Brain pericyte (primary cell): Measurements from ENCODE around the gene MACROH2A1.

Source experiments
- DNase-seq: peaks from one replicate; pipeline ENCODE4 v3.0.0-alpha.2; 2012; ENCODE audit warnings: low read depth, low spot score

The MACROH2A1 gene

GRCh38 chr5:135398855-135399793, at the start of gene MACROH2A1:
Gene MACROH2A1, minus strand, starts transcription at chr5:135399231. Its CDS starts 10,138 bp downstream, at chr5:135389093.
- DNase-seq = no peak

GRCh38 chr5:135448071-135448739, 49.2 kb upstream of the MACROH2A1 start:
- DNase-seq = no peak

DNA sequence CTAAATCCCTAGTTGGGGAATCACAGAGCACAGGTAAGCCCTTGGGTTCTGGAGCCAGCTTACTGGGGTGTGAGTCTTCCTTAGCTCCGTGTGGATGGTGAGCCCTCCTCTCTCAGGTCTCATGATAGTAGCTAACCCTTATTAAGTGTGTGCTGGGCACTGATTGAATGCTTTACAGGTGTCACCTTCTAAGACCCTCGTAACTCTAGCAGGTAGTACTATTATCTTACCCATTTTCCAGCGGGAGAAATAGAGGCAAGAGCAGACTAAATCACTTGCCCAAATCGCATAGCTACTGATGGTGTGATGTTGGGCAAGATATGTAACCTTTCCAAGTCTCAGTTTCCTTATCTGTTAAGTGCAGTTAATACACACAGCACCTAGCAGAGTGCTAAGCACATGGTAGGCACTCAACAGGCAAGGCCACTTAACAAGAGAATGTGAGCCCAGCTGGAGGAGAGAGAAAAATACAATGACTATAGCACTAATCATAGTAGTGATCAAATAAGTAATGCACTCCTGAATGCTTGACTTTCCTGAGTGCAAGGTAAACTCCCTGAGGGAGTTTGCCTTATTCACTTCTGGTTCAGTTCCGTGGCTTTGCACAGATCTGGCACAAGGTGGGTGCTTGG, 48.4 kb upstream of the MACROH2A1 start, which contains the start of gene DCANP1:
Gene DCANP1 (minus strand): TSS at position 51 of the 632 bp plus-strand sequence. CDS start 240 bp downstream, outside the sequence.
- no peak for DNase-seq

- DNase-seq = no peak
These were observed 47.6 kb upstream of the MACROH2A1 start for GRCh38 chr5:135446615-135447014.

DNA sequence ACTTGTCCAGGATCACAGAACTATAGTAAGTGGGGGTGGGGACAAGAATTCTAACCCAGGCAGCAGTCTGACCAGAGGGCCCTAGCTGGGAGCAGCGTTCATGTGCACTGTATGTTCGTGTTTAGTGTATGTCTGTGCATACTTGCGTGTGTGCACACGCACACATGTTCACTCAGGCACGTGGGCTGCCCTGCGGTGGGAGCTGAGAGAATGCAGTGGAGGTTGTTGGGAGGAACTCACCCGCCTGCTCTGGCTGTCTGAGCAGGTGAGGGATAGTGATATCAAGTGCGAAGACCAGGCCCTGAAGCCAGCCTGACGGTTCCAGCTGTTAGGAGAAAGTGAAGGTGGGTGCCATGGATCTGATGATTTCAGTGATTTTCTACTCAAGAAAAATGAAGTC, 47.2 kb upstream of the MACROH2A1 start:
- DNase-seq = no peak

DNA sequence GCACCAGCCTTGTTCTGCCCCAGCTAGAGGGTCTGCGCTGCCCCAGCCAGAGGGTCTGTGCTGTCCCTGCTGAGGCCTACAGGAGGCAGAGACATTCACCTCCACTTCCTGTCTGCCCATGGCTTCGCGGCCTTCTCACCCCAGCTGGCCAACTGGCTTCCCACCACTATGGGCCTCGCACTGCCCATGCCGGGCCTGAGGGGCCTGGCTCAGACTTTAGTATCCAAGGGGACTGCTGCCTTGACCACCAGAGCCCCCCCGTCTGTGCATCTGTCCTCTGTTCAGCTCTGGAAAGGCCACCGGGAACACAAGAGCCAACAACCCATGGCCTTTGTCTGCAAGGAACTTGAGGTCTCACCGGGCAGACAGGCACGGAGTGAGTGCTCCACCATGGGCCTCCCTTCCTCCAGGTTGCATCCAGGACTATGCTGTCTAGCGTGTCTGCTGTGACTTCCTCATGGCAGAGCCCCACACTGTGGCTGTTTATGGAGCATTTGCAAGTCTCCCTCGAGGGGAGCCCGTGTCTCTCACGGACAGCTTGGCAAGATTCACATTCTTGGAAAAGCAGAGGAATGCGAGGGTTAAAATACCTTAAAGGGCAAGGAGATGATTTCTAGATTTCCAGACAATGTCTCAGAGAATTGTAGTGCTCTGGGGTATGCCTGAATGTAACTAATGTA, 46.4 kb upstream of the MACROH2A1 start:
- no peak for DNase-seq

DNA sequence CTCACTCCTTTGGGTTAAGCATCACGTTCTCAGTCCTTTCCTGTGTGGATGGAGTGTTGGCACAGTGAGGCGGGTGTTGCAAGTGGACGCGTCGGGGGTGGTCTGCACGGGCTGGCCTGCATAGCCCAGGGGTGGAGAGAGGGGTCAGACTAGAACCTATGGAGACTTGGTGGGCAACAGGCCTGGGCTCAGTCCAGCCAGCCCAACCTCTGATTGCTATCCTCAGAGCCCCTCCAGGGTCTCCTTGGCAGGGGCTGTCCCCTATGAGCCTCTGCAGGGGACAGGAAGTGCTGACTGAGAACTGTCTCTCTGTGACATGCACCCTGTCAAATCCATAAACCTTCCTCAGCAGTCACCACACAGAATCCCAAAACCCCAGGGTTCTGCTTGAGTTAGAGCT, 45.9 kb upstream of the MACROH2A1 start:
- DNase-seq = no peak

DNA sequence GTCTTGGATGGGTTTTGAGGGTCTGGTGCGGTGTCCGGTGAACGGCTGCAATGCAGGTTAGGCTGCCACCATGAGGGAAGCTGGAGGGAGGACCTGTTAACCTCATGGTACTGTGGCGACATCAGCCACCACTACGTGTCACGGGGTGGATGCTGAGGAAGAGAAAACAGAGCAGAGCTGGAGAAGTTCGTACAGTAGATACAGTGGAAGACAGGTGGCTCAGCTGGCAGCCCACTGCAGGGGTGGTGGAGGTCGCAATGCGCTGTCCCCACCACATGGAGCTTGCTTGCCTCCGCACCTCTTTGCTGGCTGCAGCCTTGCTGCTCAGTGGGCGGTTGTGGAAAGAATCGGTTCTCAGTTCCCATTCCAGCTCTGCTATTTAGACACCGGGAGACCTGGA, 45.3 kb upstream of the MACROH2A1 start:
- no peak for DNase-seq

- DNase-seq = no peak
These were observed 44.3 kb upstream of the MACROH2A1 start for GRCh38 chr5:135443161-135443960.

DNA sequence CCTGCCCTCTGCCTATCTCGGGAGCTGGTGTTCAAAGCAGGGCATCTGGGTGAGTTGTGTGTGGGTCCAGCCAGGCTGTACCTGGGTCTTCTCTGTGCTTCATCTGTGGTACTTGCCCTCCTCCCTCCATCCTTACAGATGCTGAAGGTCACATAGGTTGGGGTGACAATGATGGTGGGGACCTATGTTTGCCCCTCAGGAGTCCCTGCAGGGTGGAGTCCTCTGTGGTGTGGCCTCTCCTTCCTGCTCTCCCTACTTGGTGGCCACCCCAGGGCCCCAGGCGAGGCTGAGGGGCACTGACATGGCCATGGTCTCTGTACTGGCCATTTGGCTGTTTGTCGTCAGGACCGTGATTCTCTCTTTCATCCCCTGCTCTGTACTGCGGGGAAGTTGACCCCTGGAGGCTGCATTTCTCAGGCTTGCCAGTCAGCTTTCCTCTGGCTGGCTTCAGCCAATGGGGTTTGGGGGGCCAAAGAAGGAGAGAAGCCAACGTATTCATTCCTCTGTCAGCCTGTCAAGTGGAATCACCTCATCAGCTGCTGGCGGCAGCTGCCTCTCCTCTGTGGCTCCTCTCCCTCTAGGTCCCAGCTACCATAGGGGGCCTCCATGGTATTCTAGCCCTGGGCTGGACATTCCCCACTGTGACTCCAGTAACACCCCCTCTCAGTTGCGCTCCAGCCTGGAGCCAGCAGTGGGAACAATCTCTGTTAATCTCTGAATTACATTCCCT, 43.6 kb upstream of the MACROH2A1 start:
- no peak for DNase-seq

- DNase-seq = no peak
These were observed 42.9 kb upstream of the MACROH2A1 start for GRCh38 chr5:135441919-135442318.

GRCh38 chr5:135441350-135441831, 42.4 kb upstream of the MACROH2A1 start:
- no peak for DNase-seq

DNA sequence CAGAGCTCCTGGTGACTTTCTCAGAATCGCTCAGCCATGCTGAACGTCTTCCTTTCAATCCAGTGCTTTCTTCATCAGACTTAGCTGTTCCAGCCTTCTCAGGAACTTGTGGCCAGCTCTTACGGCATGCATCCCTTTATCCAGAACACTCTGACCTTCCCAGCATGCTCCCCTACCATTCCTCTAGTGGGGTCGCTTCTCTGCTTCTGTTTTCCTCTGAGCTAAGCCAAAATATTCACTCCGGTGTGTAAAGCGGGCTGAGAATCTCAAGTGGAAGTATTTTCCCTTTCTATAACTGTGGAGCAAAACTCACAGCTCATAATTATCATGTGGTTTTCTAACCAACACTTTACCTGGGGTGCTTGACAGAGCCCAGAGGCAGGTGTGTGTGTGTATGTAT, 41.9 kb upstream of the MACROH2A1 start:
- DNase-seq = no peak

- no peak for DNase-seq
These were observed 40.5 kb upstream of the MACROH2A1 start for GRCh38 chr5:135439231-135440205.

GRCh38 chr5:135438636-135439221, 39.7 kb upstream of the MACROH2A1 start:
- DNase-seq = no peak

GRCh38 chr5:135437796-135438560, 38.9 kb upstream of the MACROH2A1 start:
- no peak for DNase-seq

DNA sequence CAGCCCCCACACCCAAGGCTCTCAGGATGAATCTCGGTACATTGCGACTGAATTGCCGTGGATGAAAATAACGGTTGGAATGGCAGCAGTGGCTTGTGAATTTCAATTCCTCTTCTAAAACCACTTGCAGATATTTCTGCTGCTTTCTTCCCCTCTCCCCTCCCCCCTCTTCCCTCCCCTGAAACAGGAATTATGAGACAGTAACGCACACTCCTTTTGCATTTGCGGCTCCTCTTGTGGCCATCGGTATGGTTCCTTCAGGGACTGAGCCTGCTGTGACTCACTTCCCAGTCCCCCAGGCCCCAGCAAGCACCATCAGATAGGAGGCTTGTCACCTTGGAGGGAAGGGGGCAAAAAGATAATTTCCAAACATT, 38.4 kb upstream of the MACROH2A1 start:
- no peak for DNase-seq

DNA sequence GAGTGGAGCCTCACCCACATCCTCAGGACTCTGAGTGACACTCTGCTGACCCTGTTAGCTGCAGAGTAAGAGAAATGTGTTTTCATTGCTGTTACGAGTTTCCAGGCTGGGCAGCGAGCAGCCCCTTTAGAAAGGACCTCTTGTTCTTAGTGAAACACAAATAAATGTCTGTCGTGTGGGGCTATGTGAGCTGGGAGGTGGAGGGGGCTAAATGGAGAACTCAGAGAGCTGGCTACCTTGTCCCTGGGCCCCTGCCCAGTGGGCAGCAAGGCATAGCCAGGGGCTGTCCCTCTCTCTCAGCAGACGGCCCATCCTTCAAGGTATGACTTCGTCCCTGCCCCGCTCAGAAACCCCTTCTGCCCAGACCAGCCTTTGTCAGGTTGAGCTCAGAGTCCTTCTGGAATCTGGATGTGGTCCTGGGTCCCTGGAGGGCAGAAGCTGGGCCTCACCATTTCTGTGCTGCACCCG, 38.0 kb upstream of the MACROH2A1 start:
- no peak for DNase-seq
